T-helper 9 cell (primary cell): ENCODE measurements around the gene EEF1A1.
"Not testable (repeated sequence)": the region's sequence is repeated elsewhere in the genome, so short reads cannot be mapped to it uniquely, and the experiment has no call there.

Experiments
- DNase-seq: peaks from one replicate; pipeline ENCODE4 v3.0.0-alpha.2; 2020
- total RNA-seq, 2 donors: gene quantifications; one replicate each; lab custom pipeline; 2026; lab: John Stamatoyannopoulos, UW

EEF1A1 gene
- total RNA-seq = 12,632 to 15,356 reads per million in 2 donors

GRCh38 chr6:73520688-73521350 is at the start of gene EEF1A1:
Gene EEF1A1, minus strand, starts transcription at chr6:73521032. Its CDS starts 1,006 bp downstream, at chr6:73520026.
- DNase-seq = peak; percentile 99

GRCh38 chr6:73569121-73569520 is 48.3 kb upstream of the EEF1A1 start:
- no peak for DNase-seq

- no peak for DNase-seq
These were observed 46.2 kb upstream of the EEF1A1 start for GRCh38 chr6:73566954-73567591.

- DNase-seq = not testable (repeated sequence)
These were observed 45.6 kb upstream of the EEF1A1 start for GRCh38 chr6:73566486-73566871.

GRCh38 chr6:73565767-73566485 is 45.1 kb upstream of the EEF1A1 start:
- DNase-seq = no peak

GRCh38 chr6:73564578-73565345 is 43.9 kb upstream of the EEF1A1 start:
- no peak for DNase-seq

GRCh38 chr6:73562558-73562957 is 41.7 kb upstream of the EEF1A1 start:
- no peak for DNase-seq

GRCh38 chr6:73560853-73561407 is 40.1 kb upstream of the EEF1A1 start:
- no peak for DNase-seq

GRCh38 chr6:73560182-73560732 is 39.4 kb upstream of the EEF1A1 start:
- DNase-seq = no peak

GRCh38 chr6:73559399-73559794 is 38.6 kb upstream of the EEF1A1 start:
- not testable (repeated sequence) for DNase-seq

- no peak for DNase-seq
These were observed 38.0 kb upstream of the EEF1A1 start for GRCh38 chr6:73558624-73559398.

GRCh38 chr6:73556836-73557235 is 36.0 kb upstream of the EEF1A1 start:
- no peak for DNase-seq

- DNase-seq = not testable (repeated sequence)
These were observed 34.6 kb upstream of the EEF1A1 start for GRCh38 chr6:73555380-73555949.

- DNase-seq = not testable (repeated sequence)
These were observed 30.3 kb upstream of the EEF1A1 start for GRCh38 chr6:73551115-73551514.

- no peak for DNase-seq
These were observed 27.9 kb upstream of the EEF1A1 start for GRCh38 chr6:73548458-73549446.

- no peak for DNase-seq
These were observed 26.2 kb upstream of the EEF1A1 start for GRCh38 chr6:73547036-73547435.

GRCh38 chr6:73542891-73543290 is 22.1 kb upstream of the EEF1A1 start:
- DNase-seq = no peak

GRCh38 chr6:73542481-73542880 is 21.6 kb upstream of the EEF1A1 start:
- not testable (repeated sequence) for DNase-seq

GRCh38 chr6:73538116-73538779 is 17.4 kb upstream of the EEF1A1 start:
- no peak for DNase-seq
